Measurements from ENCODE around the gene CHST5.
"Not testable (repeated sequence)": the region's sequence is repeated elsewhere in the genome, so short reads cannot be mapped to it uniquely, and the experiment has no call there.

The CHST5 gene

GRCh38 chr16:75498605-75499322 lies 37.1 kb downstream of the CHST5 start:
- H3K4me3 ChIP-seq (ENCODE audit: control insufficient read depth in 1 of 7, extremely low read depth in 1 of 7, insufficient read depth in 4 of 7, low read depth in 2 of 7, low read length in 6 of 7); H3K36me3 ChIP-seq (ENCODE audit: control insufficient read depth in 4 of 4, insufficient read depth in 4 of 4, low read length in 3 of 4); POLR2A ChIA-PET; H3K27ac ChIP-seq (ENCODE audit: insufficient read depth in 1 of 2, low read depth in 1 of 2, low read length in 2 of 2, poor library complexity in 1 of 2, severe bottlenecking in 2 of 2); H3K9me3 ChIP-seq (ENCODE audit: control extremely low read depth in 1 of 5, control insufficient read depth in 4 of 5, insufficient read depth in 2 of 5, low read depth in 1 of 5, low read length in 4 of 5); DNase-seq; CTCF ChIA-PET: not testable (repeated sequence)
- 92% methylated on average over 2 of the region's 13 CpGs for WGBS (ENCODE audit: insufficient coverage)
- H3K27me3 ChIP-seq (replicated peaks in 2 of 5; ENCODE audit: control insufficient read depth in 4 of 5, insufficient read depth in 5 of 5, low read length in 4 of 5) = peaks cover 0 to 20% (median 15%) of the 10 kb centered on the region in 5 experiments
- peaks cover 0 to 17% (median 12%) of the 10 kb centered on the region in 4 experiments for H3K4me1 ChIP-seq (ENCODE audit: control extremely low read depth in 1 of 4, control insufficient read depth in 4 of 4, insufficient read depth in 4 of 4, low read length in 3 of 4)

GRCh38 chr16:75497558-75497957 lies 38.4 kb downstream of the CHST5 start:
- CTCF ChIA-PET = interaction anchor here (1.0 to 1.7 kb wide), 6 partner anchors 11 to 269 kb away, joined by 3 to 7 read pairs (median 4); no protein-coding TSS in a partner anchor
- 96% methylated on average over 3 of the region's 4 CpGs for WGBS (ENCODE audit: insufficient coverage)
- Histone ChIP-seq H3K4me3 (ENCODE audit: control insufficient read depth in 1 of 7, extremely low read depth in 1 of 7, insufficient read depth in 4 of 7, low read depth in 2 of 7, low read length in 6 of 7) (no peak overlapping the region), H3K36me3 (ENCODE audit: control insufficient read depth in 4 of 4, insufficient read depth in 4 of 4, low read length in 3 of 4) (no peaks in the 10 kb centered on the region), H3K9me3 (ENCODE audit: control extremely low read depth in 1 of 5, control insufficient read depth in 4 of 5, insufficient read depth in 2 of 5, low read depth in 1 of 5, low read length in 4 of 5) (no peaks in the 10 kb centered on the region), H3K4me1 (ENCODE audit: control extremely low read depth in 1 of 4, control insufficient read depth in 4 of 4, insufficient read depth in 4 of 4, low read length in 3 of 4) (peaks cover 0 to 17% (median 12%) of the 10 kb centered on the region in 4 experiments), H3K27me3 (replicated peaks in 2 of 5; ENCODE audit: control insufficient read depth in 4 of 5, insufficient read depth in 5 of 5, low read length in 4 of 5) (peaks cover 0 to 25% (median 20%) of the 10 kb centered on the region in 5 experiments), H3K27ac (ENCODE audit: insufficient read depth in 1 of 2, low read depth in 1 of 2, low read length in 2 of 2, poor library complexity in 1 of 2, severe bottlenecking in 2 of 2) (no peak overlapping the region)
- no peak for DNase-seq
- POLR2A ChIA-PET = interaction anchor here (0.5 kb wide), 1 partner anchor 72 kb away, joined by 5 read pairs; no protein-coding TSS in a partner anchor

- H3K4me3 ChIP-seq (ENCODE audit: control insufficient read depth in 1 of 7, extremely low read depth in 1 of 7, insufficient read depth in 4 of 7, low read depth in 2 of 7, low read length in 6 of 7) = peak within 1 kb of the TSS; percentile 9 to 66 (median 57)
- CTCF ChIA-PET = interaction anchor here (1.0 to 1.4 kb wide), 3 partner anchors 16 to 30 kb away, joined by 3 to 5 read pairs (median 5); no protein-coding TSS in a partner anchor
Observed at GRCh38 chr16:75495076-75495674, 40.7 kb downstream of the CHST5 start, which contains the start of gene CHST6. Gene CHST6, minus strand, starts transcription at chr16:75495441. Its CDS starts 15,613 bp downstream, at chr16:75479828.

GRCh38 chr16:75494661-75495075 lies 41.2 kb downstream of the CHST5 start:
- CTCF ChIA-PET = interaction anchor here (1.0 to 1.4 kb wide), 5 partner anchors 17 to 30 kb away, joined by 3 to 6 read pairs (median 5); no protein-coding TSS in a partner anchor

More at GRCh38 chr16:75495076-75495674, 40.7 kb downstream of the CHST5 start, which contains the start of gene CHST6:
- no peaks in the 10 kb centered on the region for H3K9me3 ChIP-seq (ENCODE audit: control extremely low read depth in 1 of 5, control insufficient read depth in 4 of 5, insufficient read depth in 2 of 5, low read depth in 1 of 5, low read length in 4 of 5)
- H3K27me3 ChIP-seq (replicated peaks in 2 of 5; ENCODE audit: control insufficient read depth in 4 of 5, insufficient read depth in 5 of 5, low read length in 4 of 5) = peaks cover 0 to 25% (median 21%) of the 10 kb centered on the region in 5 experiments
- under 1% methylated on average over 23 of the region's 43 CpGs for WGBS (ENCODE audit: insufficient coverage)
- H3K27ac ChIP-seq (ENCODE audit: insufficient read depth in 1 of 2, low read depth in 1 of 2, low read length in 2 of 2, poor library complexity in 1 of 2, severe bottlenecking in 2 of 2) = no peak within 1 kb of the TSS
- no peaks in the 10 kb centered on the region for H3K36me3 ChIP-seq (ENCODE audit: control insufficient read depth in 4 of 4, insufficient read depth in 4 of 4, low read length in 3 of 4)
- POLR2A ChIA-PET = no interaction called here
- peak; percentile 14 to 48 (median 45) for DNase-seq
- peaks cover 0 to 17% (median 12%) of the 10 kb centered on the region in 4 experiments for H3K4me1 ChIP-seq (ENCODE audit: control extremely low read depth in 1 of 4, control insufficient read depth in 4 of 4, insufficient read depth in 4 of 4, low read length in 3 of 4)

GRCh38 chr16:75494184-75494583 lies 41.7 kb downstream of the CHST5 start:
- Histone ChIP-seq H3K4me1 (ENCODE audit: control extremely low read depth in 1 of 4, control insufficient read depth in 4 of 4, insufficient read depth in 4 of 4, low read length in 3 of 4) (peaks cover 0 to 17% (median 12%) of the 10 kb centered on the region in 4 experiments), H3K9me3 (ENCODE audit: control extremely low read depth in 1 of 5, control insufficient read depth in 4 of 5, insufficient read depth in 2 of 5, low read depth in 1 of 5, low read length in 4 of 5) (no peaks in the 10 kb centered on the region), H3K36me3 (ENCODE audit: control insufficient read depth in 4 of 4, insufficient read depth in 4 of 4, low read length in 3 of 4) (no peaks in the 10 kb centered on the region), H3K27ac (ENCODE audit: insufficient read depth in 1 of 2, low read depth in 1 of 2, low read length in 2 of 2, poor library complexity in 1 of 2, severe bottlenecking in 2 of 2) (no peak overlapping the region), H3K27me3 (replicated peaks in 2 of 5; ENCODE audit: control insufficient read depth in 4 of 5, insufficient read depth in 5 of 5, low read length in 4 of 5) (peaks cover 0 to 25% (median 21%) of the 10 kb centered on the region in 5 experiments), H3K4me3 (ENCODE audit: control insufficient read depth in 1 of 7, extremely low read depth in 1 of 7, insufficient read depth in 4 of 7, low read depth in 2 of 7, low read length in 6 of 7) (peak overlapping the region in 1 of 7 experiments; percentile 66)
- POLR2A ChIA-PET = no interaction called here
- WGBS (ENCODE audit: insufficient coverage) = 96% methylated on average over 5 of the region's 5 CpGs
- CTCF ChIA-PET = interaction anchor here (1.0 to 1.4 kb wide), 5 partner anchors 17 to 29 kb away, joined by 3 to 6 read pairs (median 5); no protein-coding TSS in a partner anchor
- DNase-seq = no peak

More at GRCh38 chr16:75494661-75495075, 41.2 kb downstream of the CHST5 start:
- H3K9me3 ChIP-seq (ENCODE audit: control extremely low read depth in 1 of 5, control insufficient read depth in 4 of 5, insufficient read depth in 2 of 5, low read depth in 1 of 5, low read length in 4 of 5) = no peaks in the 10 kb centered on the region
- POLR2A ChIA-PET = no interaction called here
- H3K4me3 ChIP-seq (ENCODE audit: control insufficient read depth in 1 of 7, extremely low read depth in 1 of 7, insufficient read depth in 4 of 7, low read depth in 2 of 7, low read length in 6 of 7) = peak overlapping the region in 6 of 7 experiments; percentile 42 to 66 (median 58)
- H3K27ac ChIP-seq (ENCODE audit: insufficient read depth in 1 of 2, low read depth in 1 of 2, low read length in 2 of 2, poor library complexity in 1 of 2, severe bottlenecking in 2 of 2) = no peak overlapping the region
- H3K27me3 ChIP-seq (replicated peaks in 2 of 5; ENCODE audit: control insufficient read depth in 4 of 5, insufficient read depth in 5 of 5, low read length in 4 of 5) = peaks cover 0 to 25% (median 21%) of the 10 kb centered on the region in 5 experiments
- no peaks in the 10 kb centered on the region for H3K36me3 ChIP-seq (ENCODE audit: control insufficient read depth in 4 of 4, insufficient read depth in 4 of 4, low read length in 3 of 4)
- peak in 2 of 3 donors; percentile 22 to 27 for DNase-seq
- H3K4me1 ChIP-seq (ENCODE audit: control extremely low read depth in 1 of 4, control insufficient read depth in 4 of 4, insufficient read depth in 4 of 4, low read length in 3 of 4) = peaks cover 0 to 17% (median 12%) of the 10 kb centered on the region in 4 experiments
- 19% methylated on average over 26 of the region's 26 CpGs for WGBS (ENCODE audit: insufficient coverage)

- peak; percentile 33 to 45 (median 33) for DNase-seq
- Histone ChIP-seq H3K4me1 (ENCODE audit: control extremely low read depth in 1 of 4, control insufficient read depth in 4 of 4, insufficient read depth in 4 of 4, low read length in 3 of 4) (peaks cover 0 to 14% (median 9%) of the 10 kb centered on the region in 4 experiments), H3K27me3 (replicated peaks in 2 of 5; ENCODE audit: control insufficient read depth in 4 of 5, insufficient read depth in 5 of 5, low read length in 4 of 5) (peaks cover 0 to 25% (median 16%) of the 10 kb centered on the region in 5 experiments), H3K27ac (ENCODE audit: insufficient read depth in 1 of 2, low read depth in 1 of 2, low read length in 2 of 2, poor library complexity in 1 of 2, severe bottlenecking in 2 of 2) (no peak overlapping the region), H3K36me3 (ENCODE audit: control insufficient read depth in 4 of 4, insufficient read depth in 4 of 4, low read length in 3 of 4) (no peaks in the 10 kb centered on the region), H3K4me3 (ENCODE audit: control insufficient read depth in 1 of 7, extremely low read depth in 1 of 7, insufficient read depth in 4 of 7, low read depth in 2 of 7, low read length in 6 of 7) (no peak overlapping the region), H3K9me3 (ENCODE audit: control extremely low read depth in 1 of 5, control insufficient read depth in 4 of 5, insufficient read depth in 2 of 5, low read depth in 1 of 5, low read length in 4 of 5) (no peaks in the 10 kb centered on the region)
- CTCF ChIA-PET = no interaction called here
- 100% methylated on average over 1 of the region's 1 CpG for WGBS (ENCODE audit: insufficient coverage)
- POLR2A ChIA-PET = no interaction called here
Observed at GRCh38 chr16:75491876-75492275, 44.0 kb downstream of the CHST5 start.

All from common myeloid progenitor, CD34-positive (primary cell).